ENCODE measurements around the gene RPL38. TPM values are rescaled to one million over a fixed set of nuclear protein-coding genes. Genes with fewer than 3 reads are reported as not detected.
A peak's percentile ranks its signal among the peaks of the same experiment; 100 is the strongest.

Gene RPL38
- polyA plus RNA-seq, 2 of the 4 experiments (the other 2 are of a cell fraction) = 3,205 to 4,133 TPM

- TF ChIP-seq, protein P1, sequence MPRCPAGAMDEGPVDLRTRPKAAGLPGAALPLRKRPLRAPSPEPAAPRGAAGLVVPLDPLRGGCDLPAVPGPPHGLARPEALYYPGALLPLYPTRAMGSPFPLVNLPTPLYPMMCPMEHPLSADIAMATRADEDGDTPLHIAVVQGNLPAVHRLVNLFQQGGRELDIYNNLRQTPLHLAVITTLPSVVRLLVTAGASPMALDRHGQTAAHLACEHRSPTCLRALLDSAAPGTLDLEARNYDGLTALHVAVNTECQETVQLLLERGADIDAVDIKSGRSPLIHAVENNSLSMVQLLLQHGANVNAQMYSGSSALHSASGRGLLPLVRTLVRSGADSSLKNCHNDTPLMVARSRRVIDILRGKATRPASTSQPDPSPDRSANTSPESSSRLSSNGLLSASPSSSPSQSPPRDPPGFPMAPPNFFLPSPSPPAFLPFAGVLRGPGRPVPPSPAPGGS (IDR thresholded peaks at IDR 0.05) = peak; percentile 99
Observed at GRCh38 chr17:74203439-74204240, at the start of gene RPL38 (continued).

DNA sequence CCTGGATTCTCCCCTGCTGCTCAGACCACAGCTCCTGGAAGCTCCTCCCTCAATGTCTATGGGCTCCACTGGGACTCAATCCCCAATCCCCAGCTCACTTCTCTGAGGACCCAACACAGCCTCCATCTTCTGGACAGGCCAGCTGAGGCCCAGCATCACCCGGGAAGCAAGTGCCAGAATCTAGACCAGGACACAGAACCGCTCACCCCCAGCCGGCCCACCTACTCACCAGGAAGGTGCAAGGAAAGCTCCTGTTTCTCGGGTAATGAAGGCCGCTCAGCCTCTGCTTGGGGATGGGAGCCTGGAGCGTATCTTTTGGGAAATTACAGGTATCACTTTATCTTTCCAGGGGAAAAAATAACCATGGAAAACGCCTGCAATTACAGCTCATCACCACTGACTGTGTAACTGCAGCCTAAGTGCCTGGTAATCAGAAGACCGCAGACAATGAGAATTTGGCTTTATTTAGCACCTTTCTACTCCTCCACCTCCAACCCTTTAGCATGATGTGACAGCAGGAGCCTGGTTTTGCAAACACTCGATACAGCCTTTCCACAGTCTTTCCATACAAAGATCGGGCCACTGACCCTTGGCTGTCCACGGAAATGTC lies 49.6 kb upstream of the RPL38 start:
- WGBS (ENCODE audit: missing lambda C conversion rate) = 67% methylated on average over 11 of the region's 11 CpGs
- Histone ChIP-seq H3K4me3 (no peak overlapping the region), H3K27ac (no peak overlapping the region), H3K4me1 (0 out of 3 replicates have a peak, but pooled peaks cover 5% of the 10 kb centered on the region), H3K9me3 (peaks cover 12% of the 10 kb centered on the region; the same call in 2 of the 3 replicates), H3K4me2 (no peak overlapping the region)
- ChIA-PET POLR2A (no interaction called here), CTCF (interaction anchor here (1.5 to 2.0 kb wide), 2 partner anchors 23 to 45 kb away, joined by 3 to 9 read pairs; no protein-coding TSS in a partner anchor)
- ATAC-seq (peak in 1 of 2 experiments; percentile 50; a peak in 2 of 6 replicates), DNase-seq (ENCODE audit: low read depth in 1 of 2, low spot score in 1 of 2) (no peak), FAIRE-seq (no peak)
- TF ChIP-seq POLR2A (IDR thresholded peaks at IDR 0.05; ENCODE audit: low read length) (no peak), HOXA7 (CRISPR knock-in tag; IDR thresholded peaks at IDR 0.05) (no peak), ZFP36 (IDR thresholded peaks at IDR 0.05; ENCODE audit: borderline replicate concordance, partially characterized antibody) (no peak), SREBF2 (IDR thresholded peaks at IDR 0.05) (no peak), CHD4 (IDR thresholded peaks at IDR 0.05; ENCODE audit: borderline replicate concordance) (no peak), GATA3 (IDR thresholded peaks at IDR 0.05; ENCODE audit: borderline replicate concordance) (no peak), CEBPB (IDR thresholded peaks at IDR 0.05) (no peak), FOSL2 (IDR thresholded peaks at IDR 0.05) (no peak), FOSL2 (CRISPR knock-in tag; IDR thresholded peaks at IDR 0.05) (no peak), NFE2L2 (conservative IDR thresholded peaks at IDR 0.05; ENCODE audit: low read length) (no peak), CBX2 (IDR thresholded peaks at IDR 0.05; ENCODE audit: borderline replicate concordance, low read depth) (no peak), HEYL (CRISPR knock-in tag; IDR thresholded peaks at IDR 0.05) (no peak)
- TF ChIP-seq, protein P1 (IDR thresholded peaks at IDR 0.05) = no peak

- ChIA-PET CTCF (interaction anchor here (1.0 to 2.2 kb wide), 6 partner anchors 9 to 67 kb away, joined by 3 to 8 read pairs (median 4); no protein-coding TSS in a partner anchor), POLR2A (no interaction called here)
- TF ChIP-seq ZSCAN20 (CRISPR knock-in tag; IDR thresholded peaks at IDR 0.05) = no peak
- TF ChIP-seq JUNB (IDR thresholded peaks at IDR 0.05) = no peak
- TF ChIP-seq, protein P1 (IDR thresholded peaks at IDR 0.05) = no peak
- TF ChIP-seq, protein P2, sequence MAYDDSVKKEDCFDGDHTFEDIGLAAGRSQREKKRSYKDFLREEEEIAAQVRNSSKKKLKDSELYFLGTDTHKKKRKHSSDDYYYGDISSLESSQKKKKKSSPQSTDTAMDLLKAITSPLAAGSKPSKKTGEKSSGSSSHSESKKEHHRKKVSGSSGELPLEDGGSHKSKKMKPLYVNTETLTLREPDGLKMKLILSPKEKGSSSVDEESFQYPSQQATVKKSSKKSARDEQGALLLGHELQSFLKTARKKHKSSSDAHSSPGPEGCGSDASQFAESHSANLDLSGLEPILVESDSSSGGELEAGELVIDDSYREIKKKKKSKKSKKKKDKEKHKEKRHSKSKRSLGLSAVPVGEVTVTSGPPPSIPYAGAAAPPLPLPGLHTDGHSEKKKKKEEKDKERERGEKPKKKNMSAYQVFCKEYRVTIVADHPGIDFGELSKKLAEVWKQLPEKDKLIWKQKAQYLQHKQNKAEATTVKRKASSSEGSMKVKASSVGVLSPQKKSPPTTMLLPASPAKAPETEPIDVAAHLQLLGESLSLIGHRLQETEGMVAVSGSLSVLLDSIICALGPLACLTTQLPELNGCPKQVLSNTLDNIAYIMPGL (CRISPR knock-in tag; IDR thresholded peaks at IDR 0.05; ENCODE audit: borderline replicate concordance) = no peak
- TF ChIP-seq EHMT2 (IDR thresholded peaks at IDR 0.05; ENCODE audit: low read depth) = no peak
- peak; percentile 39; the same call in 1 of the 2 replicates for TF ChIP-seq USF2 (IDR thresholded peaks at IDR 0.05)
- no peak for TF ChIP-seq ESRRA (IDR thresholded peaks at IDR 0.05; ENCODE audit: borderline replicate concordance, low read length)
- TF ChIP-seq TP53 (CRISPR knock-in tag; IDR thresholded peaks at IDR 0.05) = no peak
- Histone ChIP-seq H3K4me2 (no peak overlapping the region), H3K27ac (no peak overlapping the region), H3K4me1 (0 out of 3 replicates have a peak, but pooled peaks cover 5% of the 10 kb centered on the region), H3K4me3 (no peak overlapping the region), H3K9me3 (peaks cover 15% of the 10 kb centered on the region; the same call in 2 of the 3 replicates)
- no peak for ATAC-seq
- FAIRE-seq = no peak
- DNase-seq (ENCODE audit: low read depth in 1 of 2, low spot score in 1 of 2) = no peak
- WGBS (ENCODE audit: missing lambda C conversion rate) = 16% methylated on average over 6 of the region's 6 CpGs
Observed at GRCh38 chr17:74156878-74157277, 46.6 kb upstream of the RPL38 start.

Measured in A549 (cell line).